K562 (cell line): Measurements from ENCODE around the gene EXT2. TPM values are rescaled to one million over a fixed set of nuclear protein-coding genes. Genes with fewer than 3 reads are reported as not detected.

Experiments
- ATAC-seq: fragments of 200-7000 bp; cut with Tn5 transposase; 3 replicates; pipeline ENCODE4 v1.9.1; 2020; ENCODE audit warnings: moderate library complexity
- BruUV-seq: library from RNA; stranded (reverse); fragments of 400-500 nt; replicated peaks from 2 replicates; lab custom pipeline; 2021; lab: Mats Ljungman, UMichigan
- CTCF ChIA-PET: fragments of 300-600 bp; formaldehyde crosslinking; extraction: SDS; loops from one replicate; lab custom pipeline; 2021; ENCODE audit warnings: low intra/inter-chr PET ratio; lab: Yijun Ruan, JAX
- POLR2A ChIA-PET: fragments of 300-600, 350-650 bp; sonication (Branson Sonifier 250); formaldehyde crosslinking; extraction: SDS; loops from one replicate; lab custom pipeline; 2021; ENCODE audit warnings: antibody characterized with exemption, inconsistent platforms; lab: Yijun Ruan, JAX
- DNase-seq, 4 experiments: peaks; one replicate each; pipeline versions ENCODE4 v3.0.0 to v3.0.0-alpha.2; 2011 to 2018; ENCODE audit warnings: low spot score in 3 of 4, mixed read lengths in 3 of 4; ENCODE audit errors: extremely low read depth in 1 of 4
- FAIRE-seq: peaks from 2 replicates; lab custom pipeline; 2011; peaks lifted over from hg19 to GRCh38; lab: Jason Lieb, UNC
- H2AFZ ChIP-seq: 2 replicates; pipeline ENCODE4 v1.6.0; 2011; ENCODE audit warnings: low read depth, low read length, control low read depth, inconsistent platforms
- H3K27ac ChIP-seq: fragments of 200-600 bp; 3 replicates; pipeline ENCODE4 v1.8.0; 2011; ENCODE audit warnings: low read depth, mild to moderate bottlenecking, control low read depth, inconsistent platforms, low read length, moderate library complexity, mixed read lengths; ENCODE audit errors: extremely low read depth
- H3K27me3 ChIP-seq, 2 experiments: fragments of 300-600 bp in 1 of 2; 2 replicates in 1 of 2; 3 replicates in 1 of 2; pipeline versions ENCODE4 v1.6.0 to v1.8.0; 2011; ENCODE audit warnings: inconsistent platforms in 2 of 2, low read length in 2 of 2, mild to moderate bottlenecking in 1 of 2, mixed read lengths in 1 of 2, moderate library complexity in 1 of 2; ENCODE audit not compliant: control insufficient read depth in 2 of 2, insufficient read depth in 2 of 2
- H3K36me3 ChIP-seq: fragments of 300-600 bp; 3 replicates; pipeline ENCODE4 v1.8.0; 2011; ENCODE audit warnings: mild to moderate bottlenecking, low read length, inconsistent platforms; ENCODE audit not compliant: control insufficient read depth, insufficient read depth
- H3K4me1 ChIP-seq, 2 experiments: fragments of 200-600 bp in 1 of 2; replicated peaks in 1 of 2; 2 replicates in 1 of 2; 3 replicates in 1 of 2; pipeline versions ENCODE4 v1.5.1 to v1.8.0; 2011; ENCODE audit warnings: inconsistent platforms in 2 of 2, low read length in 2 of 2, mild to moderate bottlenecking in 1 of 2, mixed read lengths in 1 of 2, moderate library complexity in 1 of 2; ENCODE audit not compliant: control insufficient read depth in 2 of 2, insufficient read depth in 2 of 2
- H3K4me2 ChIP-seq: 2 replicates; pipeline ENCODE4 v1.6.1; 2011; ENCODE audit warnings: low read length, control low read depth, inconsistent platforms, mixed read lengths; ENCODE audit not compliant: insufficient read depth
- H3K4me3 ChIP-seq: fragments of 200-600 bp; sonication (generic), shearing (Covaris generic); 2 replicates; pipeline ENCODE4 v1.5.1; 2016; ENCODE audit warnings: control low read depth, inconsistent platforms
- H3K79me2 ChIP-seq: fragments of 200-600 bp; 3 replicates; pipeline ENCODE4 v1.8.0; 2011; ENCODE audit warnings: low read length, inconsistent platforms; ENCODE audit not compliant: control insufficient read depth, insufficient read depth
- H3K9ac ChIP-seq, 2 experiments: 2 replicates each; pipeline versions ENCODE4 v1.6.0 to v1.6.1; 2011; ENCODE audit warnings: low read depth in 2 of 2, low read length in 2 of 2, control low read depth in 1 of 2, inconsistent platforms in 1 of 2, mild to moderate bottlenecking in 1 of 2, mixed read lengths in 1 of 2; ENCODE audit not compliant: insufficient read depth in 1 of 2
- H3K9me1 ChIP-seq: one replicate; pipeline ENCODE4 v1.6.0; 2011; ENCODE audit warnings: inconsistent platforms, mild to moderate bottlenecking, low read length, moderate library complexity; ENCODE audit not compliant: control insufficient read depth, insufficient read depth
- H3K9me3 ChIP-seq: replicated peaks from 2 replicates; pipeline ENCODE4 v1.5.1; 2011; ENCODE audit warnings: low read depth, low read length, inconsistent platforms; ENCODE audit not compliant: control insufficient read depth, insufficient read depth
- H4K20me1 ChIP-seq: replicated peaks from 2 replicates; pipeline ENCODE4 v1.6.1; 2011; ENCODE audit warnings: low read length, inconsistent platforms, mixed read lengths; ENCODE audit not compliant: control insufficient read depth, insufficient read depth
- BRD9 ChIP-seq: fragments of 450-650 bp; IDR thresholded peaks from 2 replicates; pipeline ENCODE4 v1.6.1; 2018; ENCODE audit warnings: low read depth; ENCODE audit not compliant: partially characterized antibody
- NFIC ChIP-seq: fragments of 450-650 bp; IDR thresholded peaks from 2 replicates; pipeline ENCODE4 v1.6.1; 2017; ENCODE audit warnings: mild to moderate bottlenecking, inconsistent platforms
- STAT5B ChIP-seq: fragments of 250-450 bp; sonication (Bioruptor Pico); IDR thresholded peaks from 2 replicates; pipeline ENCODE4 v1.8.0; 2021; ENCODE audit warnings: mild to moderate bottlenecking, inconsistent platforms
- TBP ChIP-seq: optimal IDR thresholded peaks from 2 replicates; pipeline ENCODE3; 2011; ENCODE audit warnings: low read depth, low read length, improper control_type of control experiment
- TEAD2 ChIP-seq: fragments of 450-650 bp; IDR thresholded peaks from 2 replicates; pipeline ENCODE4 v1.6.1; 2016; ENCODE audit warnings: missing genetic modification characterization, control low read depth, missing compliant biosample characterization
- ZBTB2 ChIP-seq: fragments of 450-650 bp; IDR thresholded peaks from 2 replicates; pipeline ENCODE4 v1.6.1; 2016; ENCODE audit warnings: antibody characterized with exemption
- ZFP30 ChIP-seq: fragments of 250-450 bp; sonication (Bioruptor Pico); IDR thresholded peaks from 2 replicates; pipeline ENCODE4 v1.8.0; 2022; ENCODE audit warnings: moderate library complexity, mild to moderate bottlenecking, inconsistent platforms, borderline replicate concordance
- ZNF24 ChIP-seq: fragments of 450-650 bp; IDR thresholded peaks from 2 replicates; pipeline ENCODE4 v1.6.1; 2016
- WGBS: fragments of 100-300 bp; shearing (Covaris generic); methylation state at CpG from one replicate; pipeline ENCODE4 v1.1.6; 2016; ENCODE audit warnings: low coverage, mixed read lengths; ENCODE audit not compliant: insufficient coverage; ENCODE audit errors: missing lambda C conversion rate; 5-methylcytosine and 5-hydroxymethylcytosine counted together
- in situ Hi-C: fragments of 300-500 bp; cut with MboI; formaldehyde crosslinking; loops from 4 replicates; pipeline ENCODE4 v1.15.0; 2018; ENCODE audit warnings: inconsistent platforms, mixed read lengths
- intact Hi-C: fragments of 100-400 bp; cut with micrococcal nuclease; formaldehyde crosslinking; loops from 2 replicates; pipeline ENCODE4 v1.14.2; 2022
- polyA plus RNA-seq, 8 experiments: library from polyadenylated mRNA; depleted of rRNA in 4 of 8; stranded (reverse) in 5 of 8; unstranded in 3 of 8; fragments of >200 nt; fragmentation: Nextera tagmentation in 2 of 8; fragmentation: Illumina TruSeq in 1 of 8; extraction: Ambion mirVana in 2 of 8; extraction: Trizol in 1 of 8; gene quantifications; 2 replicates each; pipeline versions ENCODE4 v1.2.1 to v1.2.3, GENCODE V29; 2011 to 2014; ENCODE audit warnings: inconsistent platforms in 1 of 8, missing spikeins in 1 of 8
- total RNA-seq, 7 experiments: library from RNA; depleted of rRNA in 6 of 7; stranded (reverse); fragments of >200 nt in 6 of 7; fragmentation: Illumina TruSeq in 2 of 7; extraction: Trizol in 2 of 7; gene quantifications; 2 replicates each; pipeline versions ENCODE4 v1.2.1 to v1.2.3, GENCODE V29; 2011 to 2021; ENCODE audit warnings: low replicate concordance in 1 of 7
- TF ChIP-seq, protein P1 (sequence below), 2 experiments: fragments of 450-650 bp; IDR thresholded peaks; 2 replicates each; pipeline ENCODE4 v1.6.1; 2016

EXT2 gene
- total and polyA plus RNA-seq, 9 of the 15 experiments (the other 6 are each of a cell fraction or from before 2014, with no cell fraction given) = 7.5 to 52.1 (median 38.1) TPM

GRCh38 chr11:44130751-44131150, 35.3 kb downstream of the EXT2 start:
- in situ Hi-C loops = loop anchor here (10.0 kb wide), 1 partner anchor 404 kb away; no protein-coding TSS in a partner anchor
- Histone ChIP-seq H3K4me1 (no peaks in the 10 kb centered on the region), H4K20me1 (no peaks in the 10 kb centered on the region), H2AFZ (no peak overlapping the region), H3K9me1 (no peaks in the 10 kb centered on the region), H3K9me3 (no peaks in the 10 kb centered on the region), H3K9ac (no peak overlapping the region), H3K27me3 (no peaks in the 10 kb centered on the region), H3K79me2 (no peaks in the 10 kb centered on the region), H3K36me3 (peaks cover 63% of the 10 kb centered on the region), H3K4me2 (no peak overlapping the region), H3K4me3 (no peak overlapping the region), H3K27ac (no peak overlapping the region)
- CTCF ChIA-PET = no interaction called here
- intact Hi-C loops = loop anchor here (5.0 to 10.0 kb wide), 3 partner anchors 127 to 484 kb away; no protein-coding TSS in a partner anchor
- FAIRE-seq = no peak
- no peak for ATAC-seq
- POLR2A ChIA-PET = interaction anchor here (1.0 kb wide), 1 partner anchor 60 kb away, joined by 3 read pairs; no protein-coding TSS in a partner anchor
- peak in 2 of 4 experiments; percentile 9 to 27 for DNase-seq
- no TSS peak for BruUV-seq
- WGBS = 71% methylated on average over 5 of the region's 6 CpGs
- TF ChIP-seq ZFP30 (CRISPR knock-in tag) (no peak), NFIC (peak; percentile 38; the same call in 1 of the 2 replicates)

GRCh38 chr11:44133335-44133946, 38.0 kb downstream of the EXT2 start:
- DNase-seq = peak; percentile 32 to 48 (median 36)
- no peak overlapping the region for H3K27ac ChIP-seq
- H3K9me1 ChIP-seq = no peaks in the 10 kb centered on the region
- H3K9me3 ChIP-seq = no peaks in the 10 kb centered on the region
- H3K4me1 ChIP-seq = peaks cover 0 to 2% of the 10 kb centered on the region in 2 experiments; a peak in 1 of 5 replicates
- FAIRE-seq = peak; percentile 57
- intact Hi-C loops = loop anchor here (2.0 to 10.0 kb wide), 6 partner anchors 39 to 481 kb away; partner anchors contain the start of gene EXT2
- no peaks in the 10 kb centered on the region for H4K20me1 ChIP-seq
- in situ Hi-C loops = loop anchor here (10.0 kb wide), 1 partner anchor 401 kb away; no protein-coding TSS in a partner anchor
- peaks cover 48% of the 10 kb centered on the region for H3K36me3 ChIP-seq
- no peak overlapping the region for H3K4me2 ChIP-seq
- ChIA-PET POLR2A (interaction anchor here (0.7 to 0.8 kb wide), 3 partner anchors 142 to 201 kb away, joined by 3 read pairs; no protein-coding TSS in a partner anchor), CTCF (interaction anchor here (0.5 to 2.4 kb wide), 6 partner anchors 95 to 483 kb away, joined by 3 to 12 read pairs (median 6); no protein-coding TSS in a partner anchor)
- H3K79me2 ChIP-seq = no peaks in the 10 kb centered on the region
- no peak overlapping the region for H3K9ac ChIP-seq
- no peak overlapping the region for H3K4me3 ChIP-seq
- 79% methylated on average over 1 of the region's 1 CpG for WGBS
- no TSS peak for BruUV-seq
- no peaks in the 10 kb centered on the region for H3K27me3 ChIP-seq
- peak; percentile 83 for ATAC-seq
- no peak overlapping the region for H2AFZ ChIP-seq
- no peak for TF ChIP-seq TEAD2 (tag)
- no peak for TF ChIP-seq BRD9
- no peak for TF ChIP-seq ZNF24
- TF ChIP-seq ZBTB2 = no peak
- no peak for TF ChIP-seq TBP
- TF ChIP-seq STAT5B (CRISPR knock-in tag) = no peak
- TF ChIP-seq, protein P1, sequence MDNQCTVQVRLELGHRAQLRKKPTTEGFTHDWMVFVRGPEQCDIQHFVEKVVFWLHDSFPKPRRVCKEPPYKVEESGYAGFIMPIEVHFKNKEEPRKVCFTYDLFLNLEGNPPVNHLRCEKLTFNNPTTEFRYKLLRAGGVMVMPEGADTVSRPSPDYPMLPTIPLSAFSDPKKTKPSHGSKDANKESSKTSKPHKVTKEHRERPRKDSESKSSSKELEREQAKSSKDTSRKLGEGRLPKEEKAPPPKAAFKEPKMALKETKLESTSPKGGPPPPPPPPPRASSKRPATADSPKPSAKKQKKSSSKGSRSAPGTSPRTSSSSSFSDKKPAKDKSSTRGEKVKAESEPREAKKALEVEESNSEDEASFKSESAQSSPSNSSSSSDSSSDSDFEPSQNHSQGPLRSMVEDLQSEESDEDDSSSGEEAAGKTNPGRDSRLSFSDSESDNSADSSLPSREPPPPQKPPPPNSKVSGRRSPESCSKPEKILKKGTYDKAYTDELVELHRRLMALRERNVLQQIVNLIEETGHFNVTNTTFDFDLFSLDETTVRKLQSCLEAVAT (IDR thresholded peaks at IDR 0.05) = no peak
